NT2/D1 (cell line): ENCODE data around the gene TSSC4.

ENCODE experiments used
- SUZ12 ChIP-seq: IDR thresholded peaks from 2 replicates; pipeline ENCODE4 v1.6.1; 2011; ENCODE audit not compliant: insufficient read length, insufficient read depth; ENCODE audit errors: extremely low read depth
- YY1 ChIP-seq: IDR thresholded peaks from 2 replicates; pipeline ENCODE4 v1.6.1; 2011; ENCODE audit not compliant: insufficient read length, insufficient read depth
- ZNF274 ChIP-seq: IDR thresholded peaks from 2 replicates; pipeline ENCODE4 v1.6.1; 2011; ENCODE audit warnings: mild to moderate bottlenecking, low read depth, low read length

DNA sequence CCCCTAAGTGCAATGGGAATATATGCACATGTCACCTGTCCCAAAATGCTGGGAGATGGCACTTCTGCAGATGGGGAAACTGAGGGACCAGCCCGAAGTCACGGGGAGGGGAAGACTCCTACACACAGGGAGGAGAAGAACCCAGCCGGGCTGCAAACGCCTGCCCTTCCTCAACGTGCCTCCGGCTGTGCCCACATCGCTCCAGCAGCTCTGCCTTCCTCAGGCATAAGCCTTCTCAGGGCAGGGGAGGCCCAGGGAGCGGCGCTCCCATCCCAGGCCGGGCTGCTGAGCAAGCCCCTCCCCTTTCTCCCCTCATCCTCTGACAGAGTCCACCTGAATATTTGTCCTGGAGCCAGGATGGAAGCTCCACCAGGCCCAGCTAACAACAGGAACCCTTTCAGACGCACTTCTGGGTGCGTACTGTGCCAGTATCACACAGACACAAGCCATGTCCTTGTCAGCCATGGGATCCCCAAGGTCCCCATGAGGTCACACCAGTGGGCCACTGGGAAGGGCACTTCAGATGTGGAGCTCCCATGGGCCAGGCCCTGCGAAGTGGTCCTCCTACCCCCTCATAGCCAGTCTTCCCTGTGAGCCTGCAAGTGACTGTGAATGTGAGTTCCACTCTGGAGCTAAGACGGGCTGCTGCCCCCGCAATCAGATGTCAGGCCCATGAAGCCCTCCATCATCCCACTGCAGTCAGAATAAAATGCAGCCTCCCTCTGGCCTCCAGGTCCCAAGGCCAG, 25.9 kb upstream of the TSSC4 start:
- TF ChIP-seq YY1 (no peak), SUZ12 (no peak), ZNF274 (no peak)
